Spleen (tissue), 7 donors: ENCODE measurements around the gene RAD51B.

Source experiments
- POLR2A ChIP-seq, 3 donors: fragments of 450-650 bp; IDR thresholded peaks; one replicate each; pipeline ENCODE4 v1.5.1; 2017; ENCODE audit warnings: antibody characterized with exemption in 3 of 3, mild to moderate bottlenecking in 1 of 3
- POLR2AphosphoS5 ChIP-seq, 3 donors: sonication (generic); formaldehyde crosslinking; IDR thresholded peaks; one replicate each; pipeline ENCODE4 v1.5.1; 2017; ENCODE audit warnings: antibody characterized with exemption in 3 of 3
- TF ChIP-seq, protein P1 (sequence below), 11 experiments: fragments of 200-600 bp in 7 of 11; fragments of 450-650 bp in 4 of 11; sonication (generic) in 4 of 11; IDR thresholded peaks in 8 of 11; conservative IDR thresholded peaks in 3 of 11; 1 replicate in 7 of 11; 2 replicates in 4 of 11; pipeline versions ENCODE4 v1.4.0 to v1.8.0; 2016 to 2021; ENCODE audit warnings: antibody characterized with exemption in 11 of 11, inconsistent platforms in 4 of 11, mild to moderate bottlenecking in 1 of 11
- donor health status: DM: no; HTN: no; CAD: no; lungs with moderate emphysema.
- donor health status: DM: no; HTN: no; CAD: no.
- donor health status: DM: no; HTN: no; CAD: no.

DNA sequence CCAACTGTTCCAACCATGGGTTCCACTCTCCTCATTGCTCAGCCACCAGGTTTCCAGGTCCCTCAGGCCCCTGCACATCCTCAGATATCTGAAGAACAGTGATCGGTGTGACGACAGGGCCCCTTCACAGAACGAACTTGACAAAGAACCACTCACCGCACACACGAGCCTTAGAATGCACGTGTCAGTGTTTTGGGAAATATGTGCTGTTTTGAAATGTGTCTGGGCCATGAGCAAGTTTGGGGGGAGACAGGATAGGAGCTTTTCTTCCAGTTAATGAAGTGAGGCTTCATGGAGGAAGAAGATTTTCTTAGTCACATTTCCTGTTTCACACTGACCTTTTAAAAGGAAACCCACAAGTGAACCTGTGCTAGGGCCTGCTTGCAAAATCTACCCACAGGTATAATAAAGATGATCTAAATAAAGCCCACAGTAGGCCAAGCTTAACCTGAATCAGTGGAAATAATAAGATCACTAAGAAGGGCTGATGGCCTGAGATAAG, 914.7 kb downstream of the RAD51B start:
- TF ChIP-seq, protein P1, sequence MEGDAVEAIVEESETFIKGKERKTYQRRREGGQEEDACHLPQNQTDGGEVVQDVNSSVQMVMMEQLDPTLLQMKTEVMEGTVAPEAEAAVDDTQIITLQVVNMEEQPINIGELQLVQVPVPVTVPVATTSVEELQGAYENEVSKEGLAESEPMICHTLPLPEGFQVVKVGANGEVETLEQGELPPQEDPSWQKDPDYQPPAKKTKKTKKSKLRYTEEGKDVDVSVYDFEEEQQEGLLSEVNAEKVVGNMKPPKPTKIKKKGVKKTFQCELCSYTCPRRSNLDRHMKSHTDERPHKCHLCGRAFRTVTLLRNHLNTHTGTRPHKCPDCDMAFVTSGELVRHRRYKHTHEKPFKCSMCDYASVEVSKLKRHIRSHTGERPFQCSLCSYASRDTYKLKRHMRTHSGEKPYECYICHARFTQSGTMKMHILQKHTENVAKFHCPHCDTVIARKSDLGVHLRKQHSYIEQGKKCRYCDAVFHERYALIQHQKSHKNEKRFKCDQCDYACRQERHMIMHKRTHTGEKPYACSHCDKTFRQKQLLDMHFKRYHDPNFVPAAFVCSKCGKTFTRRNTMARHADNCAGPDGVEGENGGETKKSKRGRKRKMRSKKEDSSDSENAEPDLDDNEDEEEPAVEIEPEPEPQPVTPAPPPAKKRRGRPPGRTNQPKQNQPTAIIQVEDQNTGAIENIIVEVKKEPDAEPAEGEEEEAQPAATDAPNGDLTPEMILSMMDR (IDR thresholded peaks at IDR 0.05 in 8 of 11, conservative IDR thresholded peaks at IDR 0.05 in 3 of 11) = no peak
- TF ChIP-seq POLR2A (IDR thresholded peaks at IDR 0.05) = no peak
- peak in 1 of 3 donors; percentile 67 for TF ChIP-seq POLR2AphosphoS5 (IDR thresholded peaks at IDR 0.05)
